ENCODE results near the gene GRIK4.

The GRIK4 gene

GRCh38 chr11:120971825-120972224 lies 460.3 kb downstream of the GRIK4 start:
- no peak for DNase-seq (ENCODE audit: low read depth in 1 of 2, low spot score in 1 of 2)
- no peak overlapping the region for H3K4me3 ChIP-seq (replicated peaks; ENCODE audit: insufficient read depth, low read length)
- TF ChIP-seq GABPA (IDR thresholded peaks at IDR 0.05; ENCODE audit: low read depth) (no peak), POLR2AphosphoS5 (IDR thresholded peaks at IDR 0.05; ENCODE audit: low read depth) (no peak), CTCF (IDR thresholded peaks at IDR 0.05; ENCODE audit: insufficient read depth, low read length) (no peak), REST (IDR thresholded peaks at IDR 0.05; ENCODE audit: insufficient replicate concordance, low read depth) (no peak), SPI1 (IDR thresholded peaks at IDR 0.05; ENCODE audit: borderline replicate concordance, low read depth) (no peak)
- H3K27me3 ChIP-seq (ENCODE audit: insufficient read depth, poor library complexity, severe bottlenecking) = peaks cover 6% of the 10 kb centered on the region
- H3K27ac ChIP-seq (replicated peaks) = no peak overlapping the region

GRCh38 chr11:120972621-120973020 lies 461.1 kb downstream of the GRIK4 start:
- no peak overlapping the region for H3K27ac ChIP-seq (replicated peaks)
- peaks cover 6% of the 10 kb centered on the region for H3K27me3 ChIP-seq (ENCODE audit: insufficient read depth, poor library complexity, severe bottlenecking)
- TF ChIP-seq CTCF (IDR thresholded peaks at IDR 0.05; ENCODE audit: insufficient read depth, low read length) (no peak), SPI1 (IDR thresholded peaks at IDR 0.05; ENCODE audit: borderline replicate concordance, low read depth) (no peak), POLR2AphosphoS5 (IDR thresholded peaks at IDR 0.05; ENCODE audit: low read depth) (no peak), REST (IDR thresholded peaks at IDR 0.05; ENCODE audit: insufficient replicate concordance, low read depth) (no peak), GABPA (IDR thresholded peaks at IDR 0.05; ENCODE audit: low read depth) (no peak)
- DNase-seq (ENCODE audit: low read depth in 1 of 2, low spot score in 1 of 2) = no peak
- no peak overlapping the region for H3K4me3 ChIP-seq (replicated peaks; ENCODE audit: insufficient read depth, low read length)

- Histone ChIP-seq H3K27ac (replicated peaks) (no peak overlapping the region), H3K27me3 (ENCODE audit: insufficient read depth, poor library complexity, severe bottlenecking) (peaks cover 6% of the 10 kb centered on the region), H3K4me3 (replicated peaks; ENCODE audit: insufficient read depth, low read length) (no peak overlapping the region)
- TF ChIP-seq GABPA (IDR thresholded peaks at IDR 0.05; ENCODE audit: low read depth) (no peak), REST (IDR thresholded peaks at IDR 0.05; ENCODE audit: insufficient replicate concordance, low read depth) (no peak), CTCF (IDR thresholded peaks at IDR 0.05; ENCODE audit: insufficient read depth, low read length) (no peak), POLR2AphosphoS5 (IDR thresholded peaks at IDR 0.05; ENCODE audit: low read depth) (no peak), SPI1 (IDR thresholded peaks at IDR 0.05; ENCODE audit: borderline replicate concordance, low read depth) (no peak)
- no peak for DNase-seq (ENCODE audit: low read depth in 1 of 2, low spot score in 1 of 2)
Observed at GRCh38 chr11:120973501-120973900, 462.0 kb downstream of the GRIK4 start.
